Measurements from ENCODE around the gene MYRIP.
A peak's percentile ranks its signal among the peaks of the same experiment; 100 is the strongest.

The MYRIP gene

DNA sequence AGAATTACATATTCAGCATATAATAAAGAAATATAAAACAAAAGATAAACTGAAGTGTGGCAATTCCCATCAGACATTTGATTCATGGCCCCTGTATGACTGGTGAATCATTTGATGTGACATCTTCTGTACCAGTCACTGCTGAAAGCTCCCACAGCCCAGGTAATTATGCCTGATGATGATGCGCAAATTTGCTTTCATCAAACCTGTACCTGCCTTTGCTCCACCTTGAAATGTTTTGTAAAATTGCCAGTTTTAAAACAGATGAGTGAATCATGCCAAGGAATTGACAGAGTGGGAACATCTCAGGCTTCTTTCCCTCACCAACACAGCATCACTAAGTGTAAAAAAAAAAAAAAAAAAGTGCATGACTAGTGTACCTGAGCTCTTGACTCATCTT, 433.6 kb downstream of the MYRIP start:
- no peaks in the 10 kb centered on the region for H3K27me3 ChIP-seq (ENCODE audit: insufficient read depth, low read length, poor library complexity)
- no peak overlapping the region for H3K56ac ChIP-seq (ENCODE audit: low read length)
- no peak overlapping the region for H3K27ac ChIP-seq (ENCODE audit: low read depth, low read length)
- H3K79me2 ChIP-seq (ENCODE audit: control insufficient read depth, insufficient read depth, low read length), result no peaks in the 10 kb centered on the region
- peaks cover 2% of the 10 kb centered on the region for H3K4me1 ChIP-seq (ENCODE audit: control insufficient read depth, low read depth, low read length)
- no peak overlapping the region for H2AK5ac ChIP-seq (ENCODE audit: low read length)
- no peak overlapping the region for H2BK5ac ChIP-seq (ENCODE audit: low read length)
- no peaks in the 10 kb centered on the region for H3K36me3 ChIP-seq (ENCODE audit: control insufficient read depth, insufficient read depth, low read length)
- H3K4me2 ChIP-seq (ENCODE audit: low read length), result no peak overlapping the region
- no peaks in the 10 kb centered on the region for H3K79me1 ChIP-seq (ENCODE audit: low read length)
- no peak overlapping the region for H2BK120ac ChIP-seq (ENCODE audit: low read depth, low read length)
- no peak overlapping the region for H4K8ac ChIP-seq (ENCODE audit: low read depth, low read length)
- no peak for DNase-seq
- H3K23ac ChIP-seq (ENCODE audit: low read length), result no peak overlapping the region
- no peak overlapping the region for H3K4me3 ChIP-seq (ENCODE audit: low read length)
- no peak overlapping the region for H4K5ac ChIP-seq (ENCODE audit: low read length)
- WGBS (ENCODE audit: extremely low coverage, insufficient coverage, low lambda C conversion rate), result no CpG with 5 or more reads among the region's 1 CpG
- H3K9ac ChIP-seq (ENCODE audit: low read length), result no peak overlapping the region
- H2BK15ac ChIP-seq (replicated peaks; ENCODE audit: low read depth), result no peak overlapping the region
- no peak overlapping the region for H3K4ac ChIP-seq (ENCODE audit: low read depth, low read length)
- H3K18ac ChIP-seq (ENCODE audit: low read length), result no peak overlapping the region

DNA sequence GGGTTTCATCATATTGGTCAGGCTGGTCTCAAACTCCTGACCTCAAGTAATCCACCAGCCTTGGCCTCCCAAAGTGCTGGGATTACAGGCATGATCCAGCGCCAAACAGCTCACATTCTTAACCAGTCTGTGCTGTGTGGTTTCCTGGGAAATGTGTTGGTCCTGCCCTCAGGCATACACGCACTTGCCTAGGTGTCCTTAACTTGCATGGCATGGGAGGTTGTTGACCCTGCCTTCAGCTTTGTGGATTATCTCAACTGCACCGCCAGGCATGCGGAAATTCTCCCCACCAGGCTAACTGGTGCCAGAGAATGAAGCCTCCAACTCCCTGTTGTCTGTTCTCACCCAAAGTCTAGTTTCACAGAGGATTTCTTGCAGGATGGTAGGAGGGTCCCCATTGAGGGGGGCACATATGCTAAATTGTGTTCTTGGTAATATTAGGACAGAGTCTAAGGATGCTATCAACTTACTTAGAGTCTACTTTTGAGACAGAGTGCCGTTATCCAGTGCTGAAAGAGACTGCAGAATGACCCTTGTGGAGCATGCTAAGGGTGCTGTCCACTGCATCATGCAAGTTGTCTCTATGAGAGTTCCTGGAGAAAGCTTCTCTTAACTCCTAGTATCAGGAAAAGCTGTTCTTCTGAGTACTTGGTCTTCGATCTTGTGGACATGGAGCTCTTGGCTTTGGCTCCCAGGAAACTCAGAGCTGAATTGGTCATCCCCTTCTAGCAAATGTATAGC, 438.5 kb downstream of the MYRIP start:
- Histone ChIP-seq H3K4ac (ENCODE audit: low read depth, low read length) (no peak overlapping the region), H3K56ac (ENCODE audit: low read length) (peak overlapping the region; percentile 27), H3K4me1 (ENCODE audit: control insufficient read depth, low read depth, low read length) (no peaks in the 10 kb centered on the region), H4K8ac (ENCODE audit: low read depth, low read length) (no peak overlapping the region), H3K27me3 (ENCODE audit: insufficient read depth, low read length, poor library complexity) (no peaks in the 10 kb centered on the region), H2AK5ac (ENCODE audit: low read length) (no peak overlapping the region), H3K36me3 (ENCODE audit: control insufficient read depth, insufficient read depth, low read length) (no peaks in the 10 kb centered on the region), H2BK5ac (ENCODE audit: low read length) (peak overlapping the region; percentile 43), H4K5ac (ENCODE audit: low read length) (no peak overlapping the region), H3K4me2 (ENCODE audit: low read length) (no peak overlapping the region), H3K23ac (ENCODE audit: low read length) (no peak overlapping the region), H3K79me1 (ENCODE audit: low read length) (no peaks in the 10 kb centered on the region), H3K27ac (ENCODE audit: low read depth, low read length) (no peak overlapping the region), H3K9ac (ENCODE audit: low read length) (no peak overlapping the region), H2BK120ac (ENCODE audit: low read depth, low read length) (no peak overlapping the region), H3K18ac (ENCODE audit: low read length) (no peak overlapping the region), H3K4me3 (ENCODE audit: low read length) (no peak overlapping the region), H3K79me2 (ENCODE audit: control insufficient read depth, insufficient read depth, low read length) (no peaks in the 10 kb centered on the region), H2BK15ac (replicated peaks; ENCODE audit: low read depth) (no peak overlapping the region)
- DNase-seq, result no peak
- WGBS (ENCODE audit: extremely low coverage, insufficient coverage, low lambda C conversion rate), result no CpG with 5 or more reads among the region's 6 CpGs

DNA sequence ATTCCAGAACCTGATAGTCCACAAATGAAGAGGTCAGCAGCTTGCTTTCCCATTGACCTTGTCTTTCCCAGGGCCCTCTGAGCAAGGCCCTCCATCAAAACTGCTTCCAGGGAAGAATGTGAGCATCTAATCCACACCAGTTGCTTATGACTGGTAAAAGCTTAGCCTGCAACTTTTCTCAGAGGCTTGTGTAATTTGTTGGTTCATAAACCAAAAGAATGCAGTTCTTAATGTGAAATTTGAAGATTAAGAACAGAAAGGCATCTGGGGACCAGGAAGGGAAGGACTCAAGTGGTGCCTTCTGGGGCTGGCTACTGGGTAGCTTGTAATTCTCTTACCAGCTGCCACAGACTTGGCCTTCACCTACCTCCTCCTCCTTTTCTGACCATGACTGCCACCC, 439.2 kb downstream of the MYRIP start:
- Histone ChIP-seq H3K36me3 (ENCODE audit: control insufficient read depth, insufficient read depth, low read length) (no peaks in the 10 kb centered on the region), H3K18ac (ENCODE audit: low read length) (no peak overlapping the region), H3K27me3 (ENCODE audit: insufficient read depth, low read length, poor library complexity) (no peaks in the 10 kb centered on the region), H3K9ac (ENCODE audit: low read length) (no peak overlapping the region), H2AK5ac (ENCODE audit: low read length) (no peak overlapping the region), H4K5ac (ENCODE audit: low read length) (no peak overlapping the region), H4K8ac (ENCODE audit: low read depth, low read length) (no peak overlapping the region), H3K4ac (ENCODE audit: low read depth, low read length) (no peak overlapping the region), H2BK120ac (ENCODE audit: low read depth, low read length) (no peak overlapping the region), H3K4me2 (ENCODE audit: low read length) (no peak overlapping the region), H2BK15ac (replicated peaks; ENCODE audit: low read depth) (no peak overlapping the region), H3K4me1 (ENCODE audit: control insufficient read depth, low read depth, low read length) (no peaks in the 10 kb centered on the region), H3K4me3 (ENCODE audit: low read length) (no peak overlapping the region), H3K23ac (ENCODE audit: low read length) (no peak overlapping the region), H2BK5ac (ENCODE audit: low read length) (no peak overlapping the region), H3K79me2 (ENCODE audit: control insufficient read depth, insufficient read depth, low read length) (no peaks in the 10 kb centered on the region), H3K56ac (ENCODE audit: low read length) (no peak overlapping the region), H3K27ac (ENCODE audit: low read depth, low read length) (no peak overlapping the region), H3K79me1 (ENCODE audit: low read length) (no peaks in the 10 kb centered on the region)
- DNase-seq, result no peak

DNA sequence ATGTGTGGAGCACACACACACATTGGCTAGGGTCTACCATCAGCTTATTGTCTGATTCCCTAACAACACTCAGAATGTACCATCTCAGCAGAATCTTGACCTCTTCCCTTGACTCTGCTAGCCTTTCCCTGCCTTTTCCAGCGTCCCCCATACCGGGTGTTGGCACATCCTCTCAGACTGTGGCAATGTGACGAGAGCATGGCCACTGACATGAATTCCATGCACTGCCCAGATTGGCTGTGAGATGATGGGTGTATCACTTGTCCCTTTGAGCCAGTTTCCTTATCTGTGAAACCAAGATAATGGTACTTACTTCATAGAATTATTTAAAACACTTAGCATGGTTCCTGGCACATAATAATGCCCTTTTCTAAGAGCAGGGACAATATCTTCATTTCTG, 439.8 kb downstream of the MYRIP start:
- Histone ChIP-seq H3K4me3 (ENCODE audit: low read length) (no peak overlapping the region), H3K79me1 (ENCODE audit: low read length) (no peaks in the 10 kb centered on the region), H3K4ac (ENCODE audit: low read depth, low read length) (no peak overlapping the region), H2BK120ac (ENCODE audit: low read depth, low read length) (no peak overlapping the region), H2BK15ac (replicated peaks; ENCODE audit: low read depth) (no peak overlapping the region), H4K5ac (ENCODE audit: low read length) (no peak overlapping the region), H2AK5ac (ENCODE audit: low read length) (no peak overlapping the region), H3K4me2 (ENCODE audit: low read length) (no peak overlapping the region), H4K8ac (ENCODE audit: low read depth, low read length) (no peak overlapping the region), H3K56ac (ENCODE audit: low read length) (no peak overlapping the region), H3K79me2 (ENCODE audit: control insufficient read depth, insufficient read depth, low read length) (no peaks in the 10 kb centered on the region), H3K36me3 (ENCODE audit: control insufficient read depth, insufficient read depth, low read length) (no peaks in the 10 kb centered on the region), H3K27ac (ENCODE audit: low read depth, low read length) (no peak overlapping the region), H3K27me3 (ENCODE audit: insufficient read depth, low read length, poor library complexity) (no peaks in the 10 kb centered on the region), H3K23ac (ENCODE audit: low read length) (no peak overlapping the region), H3K4me1 (ENCODE audit: control insufficient read depth, low read depth, low read length) (no peaks in the 10 kb centered on the region), H3K9ac (ENCODE audit: low read length) (no peak overlapping the region), H2BK5ac (ENCODE audit: low read length) (no peak overlapping the region), H3K18ac (ENCODE audit: low read length) (no peak overlapping the region)
- no CpG with 5 or more reads among the region's 3 CpGs for WGBS (ENCODE audit: extremely low coverage, insufficient coverage, low lambda C conversion rate)
- no peak for DNase-seq

DNA sequence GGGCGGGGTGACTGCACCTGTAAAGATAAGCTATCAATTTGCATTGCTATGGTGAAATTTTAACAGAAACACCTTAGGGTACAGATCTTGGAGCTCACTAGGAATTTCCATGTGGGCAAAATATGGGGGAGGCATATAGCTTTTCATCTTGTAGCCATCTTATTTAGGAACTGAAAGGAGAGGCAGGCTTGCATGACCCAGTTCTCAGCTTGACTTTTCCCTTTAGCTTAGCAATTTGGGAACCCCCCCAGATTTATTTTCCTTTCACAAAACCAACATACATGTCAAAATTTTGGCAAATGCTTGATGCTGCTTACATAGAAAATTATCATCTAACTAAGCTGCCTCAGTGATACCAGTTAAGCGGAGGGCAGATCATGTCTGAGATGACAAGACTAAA, 445.1 kb downstream of the MYRIP start:
- no peak overlapping the region for H3K9ac ChIP-seq (ENCODE audit: low read length)
- no peak overlapping the region for H3K18ac ChIP-seq (ENCODE audit: low read length)
- H3K27me3 ChIP-seq (ENCODE audit: insufficient read depth, low read length, poor library complexity), result no peaks in the 10 kb centered on the region
- H4K5ac ChIP-seq (ENCODE audit: low read length), result no peak overlapping the region
- H2AK5ac ChIP-seq (ENCODE audit: low read length), result no peak overlapping the region
- no peak overlapping the region for H3K4ac ChIP-seq (ENCODE audit: low read depth, low read length)
- H3K4me2 ChIP-seq (ENCODE audit: low read length), result no peak overlapping the region
- no peak overlapping the region for H2BK120ac ChIP-seq (ENCODE audit: low read depth, low read length)
- H3K23ac ChIP-seq (ENCODE audit: low read length), result no peak overlapping the region
- no peak for DNase-seq
- no peak overlapping the region for H4K8ac ChIP-seq (ENCODE audit: low read depth, low read length)
- H3K27ac ChIP-seq (ENCODE audit: low read depth, low read length), result no peak overlapping the region
- H3K56ac ChIP-seq (ENCODE audit: low read length), result no peak overlapping the region
- H3K36me3 ChIP-seq (ENCODE audit: control insufficient read depth, insufficient read depth, low read length), result no peaks in the 10 kb centered on the region
- H3K4me1 ChIP-seq (ENCODE audit: control insufficient read depth, low read depth, low read length), result no peaks in the 10 kb centered on the region
- no peaks in the 10 kb centered on the region for H3K79me2 ChIP-seq (ENCODE audit: control insufficient read depth, insufficient read depth, low read length)
- H2BK15ac ChIP-seq (replicated peaks; ENCODE audit: low read depth), result no peak overlapping the region
- H3K4me3 ChIP-seq (ENCODE audit: low read length), result no peak overlapping the region
- H2BK5ac ChIP-seq (ENCODE audit: low read length), result no peak overlapping the region
- no peaks in the 10 kb centered on the region for H3K79me1 ChIP-seq (ENCODE audit: low read length)
- WGBS (ENCODE audit: extremely low coverage, insufficient coverage, low lambda C conversion rate), result no CpG with 5 or more reads among the region's 2 CpGs

DNA sequence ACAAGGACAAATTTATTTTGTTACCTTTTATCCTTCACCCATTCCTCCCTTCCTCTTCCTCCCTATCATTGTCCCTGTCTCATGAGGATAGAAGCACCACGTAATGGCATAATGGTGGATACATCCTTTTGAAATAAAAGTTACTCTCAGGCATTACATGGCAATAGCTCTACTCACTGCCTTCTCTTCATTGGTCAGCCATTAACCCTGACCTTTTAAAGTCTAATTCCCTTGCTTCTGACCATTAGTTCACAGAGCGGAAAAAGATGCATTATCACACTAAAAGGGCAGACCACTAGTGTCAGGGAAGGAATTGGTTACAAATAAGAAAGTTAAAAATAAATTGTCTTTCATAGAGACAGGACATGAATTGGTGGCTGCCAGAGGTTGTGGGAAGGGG, 445.5 kb downstream of the MYRIP start:
- Histone ChIP-seq H3K4me3 (ENCODE audit: low read length) (no peak overlapping the region), H3K79me2 (ENCODE audit: control insufficient read depth, insufficient read depth, low read length) (no peaks in the 10 kb centered on the region), H2BK120ac (ENCODE audit: low read depth, low read length) (no peak overlapping the region), H3K18ac (ENCODE audit: low read length) (no peak overlapping the region), H3K23ac (ENCODE audit: low read length) (no peak overlapping the region), H2AK5ac (ENCODE audit: low read length) (no peak overlapping the region), H3K4me2 (ENCODE audit: low read length) (no peak overlapping the region), H3K27me3 (ENCODE audit: insufficient read depth, low read length, poor library complexity) (no peaks in the 10 kb centered on the region), H3K79me1 (ENCODE audit: low read length) (no peaks in the 10 kb centered on the region), H4K8ac (ENCODE audit: low read depth, low read length) (no peak overlapping the region), H2BK15ac (replicated peaks; ENCODE audit: low read depth) (no peak overlapping the region), H3K36me3 (ENCODE audit: control insufficient read depth, insufficient read depth, low read length) (no peaks in the 10 kb centered on the region), H2BK5ac (ENCODE audit: low read length) (peak overlapping the region; percentile 1), H3K56ac (ENCODE audit: low read length) (no peak overlapping the region), H3K4me1 (ENCODE audit: control insufficient read depth, low read depth, low read length) (no peaks in the 10 kb centered on the region), H3K9ac (ENCODE audit: low read length) (no peak overlapping the region), H3K4ac (ENCODE audit: low read depth, low read length) (no peak overlapping the region), H4K5ac (ENCODE audit: low read length) (no peak overlapping the region), H3K27ac (ENCODE audit: low read depth, low read length) (no peak overlapping the region)
- WGBS (ENCODE audit: extremely low coverage, insufficient coverage, low lambda C conversion rate), result no CpG with 5 or more reads among the region's 2 CpGs
- DNase-seq, result no peak
